Fibroblast of lung (primary cell): ENCODE measurements around the gene EMC10.

Source experiments
- EZH2 ChIP-seq: IDR thresholded peaks from 2 replicates; pipeline ENCODE4 v1.5.1; 2012; ENCODE audit warnings: low read length, control low read depth, mild to moderate bottlenecking; ENCODE audit errors: missing control alignments
- TF ChIP-seq, protein P1 (sequence below), 2 donors: IDR thresholded peaks in 1 of 2; conservative IDR thresholded peaks in 1 of 2; 1 replicate in 1 of 2; 2 replicates in 1 of 2; pipeline ENCODE4 v1.5.1; 2011 to 2012; ENCODE audit warnings: low read length in 2 of 2, control low read depth in 1 of 2, inconsistent platforms in 1 of 2, low read depth in 1 of 2, mild to moderate bottlenecking in 1 of 2

GRCh38 chr19:50447750-50448149, 28.6 kb upstream of the EMC10 start:
- TF ChIP-seq, protein P1, sequence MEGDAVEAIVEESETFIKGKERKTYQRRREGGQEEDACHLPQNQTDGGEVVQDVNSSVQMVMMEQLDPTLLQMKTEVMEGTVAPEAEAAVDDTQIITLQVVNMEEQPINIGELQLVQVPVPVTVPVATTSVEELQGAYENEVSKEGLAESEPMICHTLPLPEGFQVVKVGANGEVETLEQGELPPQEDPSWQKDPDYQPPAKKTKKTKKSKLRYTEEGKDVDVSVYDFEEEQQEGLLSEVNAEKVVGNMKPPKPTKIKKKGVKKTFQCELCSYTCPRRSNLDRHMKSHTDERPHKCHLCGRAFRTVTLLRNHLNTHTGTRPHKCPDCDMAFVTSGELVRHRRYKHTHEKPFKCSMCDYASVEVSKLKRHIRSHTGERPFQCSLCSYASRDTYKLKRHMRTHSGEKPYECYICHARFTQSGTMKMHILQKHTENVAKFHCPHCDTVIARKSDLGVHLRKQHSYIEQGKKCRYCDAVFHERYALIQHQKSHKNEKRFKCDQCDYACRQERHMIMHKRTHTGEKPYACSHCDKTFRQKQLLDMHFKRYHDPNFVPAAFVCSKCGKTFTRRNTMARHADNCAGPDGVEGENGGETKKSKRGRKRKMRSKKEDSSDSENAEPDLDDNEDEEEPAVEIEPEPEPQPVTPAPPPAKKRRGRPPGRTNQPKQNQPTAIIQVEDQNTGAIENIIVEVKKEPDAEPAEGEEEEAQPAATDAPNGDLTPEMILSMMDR (conservative IDR thresholded peaks at IDR 0.05 in 1 of 2, IDR thresholded peaks at IDR 0.05 in 1 of 2; ENCODE audit: low read depth in 1 of 2, low read length in 2 of 2), result no peak
- TF ChIP-seq EZH2, result no peak
